Measurements from ENCODE around the gene PILRA.

- TF ChIP-seq CTCF (conservative IDR thresholded peaks at IDR 0.05 in 1 of 2, IDR thresholded peaks at IDR 0.05 in 1 of 2; ENCODE audit: extremely low read depth in 1 of 2, insufficient read depth in 1 of 2, low read depth in 1 of 2, low read length in 2 of 2) (no peak), EZH2 (IDR thresholded peaks at IDR 0.05; ENCODE audit: borderline replicate concordance, low read length) (no peak)
These were observed 42.2 kb downstream of the PILRA start for GRCh38 chr7:100415448-100415847.

Measured in mammary epithelial cell (primary cell).